HG03095 (cell line): ENCODE data around the gene MTA1.

Experiments
- ATAC-seq: cut with Tn5 transposase; IDR thresholded peaks from one replicate; pipeline ENCODE4 v1.9.1; 2021; ENCODE audit warnings: moderate library complexity; ENCODE audit not compliant: unreplicated experiment

The MTA1 gene

DNA sequence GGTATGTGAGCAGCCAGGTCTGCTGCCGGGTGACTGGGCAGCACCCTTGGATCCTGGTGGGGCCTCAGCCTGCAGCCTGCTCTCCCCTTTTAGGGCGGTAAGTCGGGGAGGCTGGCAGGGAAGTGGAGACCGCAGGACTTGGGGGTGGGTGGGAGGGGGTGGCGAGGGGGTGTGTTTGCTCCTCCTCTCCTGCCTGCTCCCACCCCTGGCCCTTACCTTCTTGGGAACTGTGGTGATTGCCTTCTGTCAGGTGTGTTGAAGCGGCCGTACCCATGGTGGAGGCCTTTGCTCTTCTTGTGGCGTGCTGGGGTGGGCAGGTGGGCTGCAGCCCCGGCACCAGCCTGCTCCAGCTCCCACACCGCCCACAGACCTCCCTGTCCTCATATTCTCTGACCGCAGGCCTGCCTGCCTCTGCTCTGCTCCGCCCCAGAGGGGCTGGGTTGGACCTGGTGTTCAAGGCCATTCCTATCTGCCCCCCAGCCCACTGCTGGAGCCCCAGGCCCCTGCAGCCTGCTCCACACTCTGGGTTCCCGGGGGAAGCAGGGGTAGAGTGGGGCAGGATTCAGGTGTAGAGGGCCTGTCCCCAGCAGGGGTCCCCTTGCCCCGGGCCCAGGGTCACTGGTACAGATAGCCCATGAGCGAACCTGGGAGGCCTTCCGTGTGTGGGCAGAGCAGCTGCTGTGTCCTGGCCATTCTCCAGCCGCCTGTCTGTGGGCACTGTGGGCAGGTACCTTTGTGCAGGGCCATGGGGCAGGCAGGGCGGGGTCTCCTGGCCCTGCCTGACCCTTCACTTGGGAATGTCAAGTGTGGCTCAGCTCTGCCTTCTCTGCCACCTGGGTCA is 76.6 kb downstream of the MTA1 start:
- ATAC-seq = no peak

DNA sequence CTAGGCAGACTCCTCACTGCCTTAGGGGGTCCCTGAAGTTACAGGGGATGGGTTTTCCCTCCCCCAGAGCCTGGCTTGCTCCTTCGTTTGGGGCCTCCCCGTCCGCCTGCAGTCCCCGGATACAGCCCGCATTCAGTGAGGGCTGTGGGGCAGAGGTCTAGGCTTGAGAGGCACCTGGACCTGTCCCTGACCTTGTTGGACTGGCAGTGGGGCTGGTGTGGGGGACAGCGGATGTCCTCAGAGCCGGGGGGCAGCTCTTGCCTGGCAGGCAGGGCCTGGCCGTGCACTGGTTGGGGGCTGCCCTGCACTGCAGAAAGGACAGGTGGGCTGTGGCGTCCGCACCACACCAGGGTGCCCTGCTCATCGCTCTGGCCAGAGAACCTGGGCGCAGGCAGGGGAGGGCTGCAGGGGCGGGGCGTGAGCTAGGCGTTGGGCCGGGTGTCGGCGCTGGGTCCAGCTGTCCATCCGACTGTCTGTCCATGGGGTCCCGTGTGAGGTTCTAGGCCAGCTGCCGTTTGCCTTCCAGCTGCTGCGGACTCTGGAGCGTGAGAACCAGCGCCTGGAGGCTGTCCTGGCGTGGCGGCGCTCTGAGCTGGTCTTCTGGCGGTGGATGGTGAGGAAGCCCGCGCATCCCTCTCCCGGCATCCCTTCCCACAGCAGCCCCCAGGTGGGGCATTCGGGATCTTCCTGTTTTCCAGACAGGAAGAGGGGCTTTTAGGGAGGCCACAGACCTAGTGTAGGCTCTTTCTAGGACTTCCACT is 77.4 kb downstream of the MTA1 start:
- ATAC-seq = no peak

GRCh38 chr14:105497671-105498429 is 78.2 kb downstream of the MTA1 start:
- ATAC-seq = no peak

- ATAC-seq = no peak
Observed at GRCh38 chr14:105498430-105499255, 79.0 kb downstream of the MTA1 start.

- no peak for ATAC-seq
Observed at GRCh38 chr14:105499256-105500035, 79.8 kb downstream of the MTA1 start.

GRCh38 chr14:105500036-105500725 is 80.6 kb downstream of the MTA1 start:
- no peak for ATAC-seq

DNA sequence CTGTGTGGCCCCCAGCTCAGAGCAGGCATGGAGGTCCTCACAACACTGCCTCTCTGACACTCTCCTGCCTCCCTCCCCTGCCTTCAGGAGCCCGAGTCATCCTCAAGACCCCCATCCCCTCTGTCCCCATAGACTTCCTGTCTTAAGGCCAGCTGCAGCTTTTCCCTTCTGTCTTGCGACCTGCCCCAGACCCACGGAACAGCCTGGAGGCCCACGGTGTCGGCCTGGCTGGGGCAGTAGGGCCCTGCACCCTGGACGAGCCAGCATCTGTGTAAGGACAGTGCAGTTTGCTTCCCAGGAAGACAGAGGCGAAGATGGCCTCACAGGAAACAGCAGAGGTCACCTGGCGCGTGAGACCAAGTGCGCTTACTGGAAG is 81.1 kb downstream of the MTA1 start:
- ATAC-seq = no peak

- ATAC-seq = no peak
Observed at GRCh38 chr14:105501504-105502291, 82.1 kb downstream of the MTA1 start.

DNA sequence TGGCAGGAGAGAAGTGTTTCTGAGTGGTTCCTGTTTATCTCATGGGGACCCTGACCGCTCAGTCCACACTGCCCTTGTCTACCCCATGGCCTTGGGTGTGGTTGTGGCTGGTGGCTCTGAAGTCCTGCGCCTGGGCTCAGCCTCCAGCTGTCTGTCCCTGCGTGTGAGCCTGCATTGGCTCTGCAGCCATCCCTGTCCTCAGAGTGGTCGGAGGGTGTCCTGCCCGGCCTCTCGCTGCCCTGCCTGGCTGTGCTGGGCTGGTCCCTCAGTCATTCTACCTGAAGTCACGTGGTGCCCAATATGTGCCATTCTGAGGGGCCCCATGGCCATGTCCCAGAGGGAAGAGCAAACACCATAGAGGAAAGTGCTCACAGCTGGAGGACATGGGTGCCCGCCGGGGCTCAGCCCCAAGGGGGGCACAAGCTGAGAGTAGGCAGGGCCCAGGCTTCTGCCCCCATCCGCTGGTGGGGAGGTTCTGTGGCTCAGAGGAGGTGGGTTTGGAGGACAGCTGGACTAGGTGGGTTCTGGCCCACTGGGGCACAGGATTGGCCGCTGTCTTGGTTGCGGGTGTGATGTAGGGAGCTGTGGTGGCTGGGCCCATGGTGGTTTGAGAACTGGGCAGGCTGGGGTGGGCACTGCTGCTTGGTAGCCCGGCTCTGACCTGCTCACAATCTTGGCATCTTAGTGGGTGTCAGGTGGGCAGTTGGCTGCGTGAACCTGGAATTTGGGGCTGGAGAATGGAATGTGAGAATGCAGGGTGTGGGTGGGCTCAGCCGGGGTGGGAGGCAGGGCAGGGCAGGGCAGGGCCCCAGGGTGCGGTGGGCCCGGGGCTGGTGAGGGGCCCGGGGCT is 83.0 kb downstream of the MTA1 start:
- no peak for ATAC-seq

DNA sequence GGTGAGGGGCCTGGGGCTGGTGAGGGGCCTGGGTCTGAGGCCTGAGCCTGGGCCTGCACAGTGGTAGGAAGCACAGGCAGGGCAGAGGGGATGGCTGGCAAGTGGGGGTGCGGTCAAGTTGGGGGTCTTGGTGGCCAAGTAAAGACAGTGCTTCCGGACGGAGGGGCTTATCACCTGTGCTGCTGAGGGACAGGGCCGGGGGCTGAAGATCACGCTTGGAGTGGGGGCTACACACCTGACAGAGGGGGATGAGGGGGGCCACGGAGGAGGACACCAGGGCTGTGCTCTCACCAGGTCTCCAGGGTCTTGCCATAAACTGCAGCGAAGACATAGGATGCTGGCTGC is 83.6 kb downstream of the MTA1 start:
- ATAC-seq = no peak

- no peak for ATAC-seq
Observed at GRCh38 chr14:105503935-105504692, 84.5 kb downstream of the MTA1 start.

- no peak for ATAC-seq
Observed at GRCh38 chr14:105505101-105505500, 85.5 kb downstream of the MTA1 start.

- ATAC-seq = no peak
Observed at GRCh38 chr14:105507247-105507646, 87.6 kb downstream of the MTA1 start.

GRCh38 chr14:105508069-105508468 is 88.4 kb downstream of the MTA1 start:
- no peak for ATAC-seq

GRCh38 chr14:105508601-105509000 is 89.0 kb downstream of the MTA1 start:
- ATAC-seq = no peak

- no peak for ATAC-seq
Observed at GRCh38 chr14:105517096-105517495, 97.5 kb downstream of the MTA1 start.
